Immature natural killer cell (primary cell): ENCODE measurements around the gene DHX57. TPM values are rescaled to one million over a fixed set of nuclear protein-coding genes. Genes with fewer than 3 reads are reported as not detected.
"Not testable (repeated sequence)": the region's sequence is repeated elsewhere in the genome, so short reads cannot be mapped to it uniquely, and the experiment has no call there.

Experiments used
- DNase-seq, 3 donors: peaks; one replicate each; pipeline ENCODE4 v3.0.0; 2022; ENCODE audit warnings: mixed read lengths in 1 of 3
- H3K27ac Mint-ChIP-seq, 6 donors: one replicate each; pipeline ENCODE4 v1.8.0; 2020; ENCODE audit warnings: mixed read lengths in 6 of 6, mild to moderate bottlenecking in 5 of 6, inconsistent platforms in 4 of 6, moderate library complexity in 3 of 6
- H3K27me3 Mint-ChIP-seq, 3 donors: one replicate each; pipeline ENCODE4 v1.8.0; 2020 to 2021; ENCODE audit warnings: low read depth in 3 of 3, mild to moderate bottlenecking in 3 of 3, mixed read lengths in 3 of 3, moderate library complexity in 3 of 3, inconsistent platforms in 1 of 3
- H3K36me3 Mint-ChIP-seq, 3 donors: one replicate each; pipeline ENCODE4 v1.8.0; 2020; ENCODE audit warnings: mixed read lengths in 3 of 3, inconsistent platforms in 2 of 3, mild to moderate bottlenecking in 2 of 3
- H3K4me1 Mint-ChIP-seq, 2 donors: one replicate each; pipeline ENCODE4 v1.8.0; 2020; ENCODE audit warnings: inconsistent platforms in 2 of 2, mild to moderate bottlenecking in 2 of 2, mixed read lengths in 2 of 2, moderate library complexity in 1 of 2
- H3K4me3 Mint-ChIP-seq, 5 donors: one replicate each; pipeline ENCODE4 v1.8.0; 2020; ENCODE audit warnings: mild to moderate bottlenecking in 5 of 5, mixed read lengths in 5 of 5, inconsistent platforms in 3 of 5, moderate library complexity in 3 of 5
- H3K9me3 Mint-ChIP-seq, 6 donors: one replicate each; pipeline ENCODE4 v1.8.0; 2020; ENCODE audit warnings: mild to moderate bottlenecking in 6 of 6, mixed read lengths in 6 of 6, inconsistent platforms in 4 of 6, moderate library complexity in 3 of 6
- polyA plus RNA-seq, 3 donors: library from polyadenylated mRNA; unstranded; fragments of 300-500 nt; fragmentation: Illumina TruSeq; gene quantifications; one replicate each; pipeline ENCODE4 v1.2.3, GENCODE V29; 2021

DHX57 gene
- polyA plus RNA-seq, 3 donors from 2014 or later = 0.93 to 6.9 (median 4.4) TPM

- Mint-ChIP-seq H3K27me3 (peaks cover 5 to 13% (median 5%) of the 10 kb centered on the region in 3 donors), H3K4me3 (peak overlapping the region; percentile 43 to 67 (median 64)), H3K9me3 (no peaks in the 10 kb centered on the region), H3K27ac (peak overlapping the region in 1 of 6 donors; percentile 53), H3K36me3 (peaks cover 0 to 4% (median 3%) of the 10 kb centered on the region in 3 donors), H3K4me1 (peaks cover 12 to 17% of the 10 kb centered on the region in 2 donors)
- no peak for DNase-seq
Observed at GRCh38 chr2:38776531-38776930, 99.2 kb downstream of the DHX57 start.

- H3K9me3 Mint-ChIP-seq = no peaks in the 10 kb centered on the region
- H3K4me3 Mint-ChIP-seq = peak overlapping the region in 4 of 5 donors; percentile 26 to 67 (median 66)
- DNase-seq = no peak
- peaks cover 5 to 13% (median 5%) of the 10 kb centered on the region in 3 donors for H3K27me3 Mint-ChIP-seq
- H3K36me3 Mint-ChIP-seq = no peaks in the 10 kb centered on the region
- peaks cover 12 to 17% of the 10 kb centered on the region in 2 donors for H3K4me1 Mint-ChIP-seq
- H3K27ac Mint-ChIP-seq = no peak overlapping the region
Observed at GRCh38 chr2:38775921-38776225, 99.9 kb downstream of the DHX57 start.

- Mint-ChIP-seq H3K4me1 (peaks cover 12 to 17% of the 10 kb centered on the region in 2 donors), H3K27me3 (peaks cover 5 to 13% (median 5%) of the 10 kb centered on the region in 3 donors), H3K27ac (no peak overlapping the region), H3K36me3 (no peaks in the 10 kb centered on the region), H3K4me3 (peak overlapping the region in 1 of 5 donors; percentile 22), H3K9me3 (no peaks in the 10 kb centered on the region)
- DNase-seq = no peak
Observed at GRCh38 chr2:38775097-38775920, 100.4 kb downstream of the DHX57 start.

DNA sequence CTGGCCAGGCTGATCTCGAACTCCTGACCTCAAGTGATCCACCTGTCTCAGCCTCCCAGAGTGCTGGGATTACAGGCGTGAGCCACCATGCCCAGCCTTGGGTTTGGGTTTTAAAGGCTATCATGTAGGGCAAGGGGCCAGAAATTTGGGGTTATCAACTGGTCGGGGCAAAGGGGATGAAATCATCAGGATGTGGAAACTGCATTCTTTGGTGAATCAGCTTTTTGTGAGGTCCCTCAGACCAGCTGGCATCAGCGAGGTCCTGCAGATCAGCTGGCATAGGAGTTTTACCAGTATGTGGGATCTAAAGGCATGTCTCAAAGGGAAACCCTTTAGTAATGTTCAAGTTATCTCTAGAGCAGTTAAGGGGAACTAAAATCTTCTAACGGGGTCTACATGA lies 104.1 kb downstream of the DHX57 start:
- Mint-ChIP-seq H3K9me3 (no peaks in the 10 kb centered on the region), H3K27me3 (peaks cover 3 to 8% (median 6%) of the 10 kb centered on the region in 3 donors), H3K4me1 (no peaks in the 10 kb centered on the region), H3K27ac (no peak overlapping the region), H3K36me3 (no peaks in the 10 kb centered on the region), H3K4me3 (no peak overlapping the region)
- DNase-seq = no peak

DNA sequence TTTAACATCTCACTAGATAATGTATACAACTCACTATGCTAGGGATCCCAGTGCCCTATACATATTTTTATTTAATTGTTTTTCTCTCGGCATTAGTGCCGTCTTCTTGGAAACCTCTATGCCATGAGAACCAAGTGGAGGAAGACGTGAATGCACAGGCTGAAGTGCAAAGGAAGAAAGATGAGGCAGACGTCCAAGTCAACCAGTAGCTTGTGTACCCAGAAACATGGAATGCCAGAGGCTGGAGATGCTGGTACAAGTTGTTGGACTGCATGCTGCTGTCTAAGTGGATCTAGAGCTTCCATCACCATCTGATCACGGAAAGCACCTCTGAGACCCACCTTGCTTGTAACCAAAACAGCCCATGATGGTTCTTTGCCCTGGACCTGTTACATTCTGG lies 110.2 kb downstream of the DHX57 start:
- Mint-ChIP-seq H3K4me1 (no peaks in the 10 kb centered on the region), H3K27ac (no peak overlapping the region), H3K27me3 (peaks cover 0 to 2% (median 2%) of the 10 kb centered on the region in 3 donors), H3K4me3 (no peak overlapping the region), H3K9me3 (no peaks in the 10 kb centered on the region), H3K36me3 (no peaks in the 10 kb centered on the region)
- DNase-seq = no peak

DNA sequence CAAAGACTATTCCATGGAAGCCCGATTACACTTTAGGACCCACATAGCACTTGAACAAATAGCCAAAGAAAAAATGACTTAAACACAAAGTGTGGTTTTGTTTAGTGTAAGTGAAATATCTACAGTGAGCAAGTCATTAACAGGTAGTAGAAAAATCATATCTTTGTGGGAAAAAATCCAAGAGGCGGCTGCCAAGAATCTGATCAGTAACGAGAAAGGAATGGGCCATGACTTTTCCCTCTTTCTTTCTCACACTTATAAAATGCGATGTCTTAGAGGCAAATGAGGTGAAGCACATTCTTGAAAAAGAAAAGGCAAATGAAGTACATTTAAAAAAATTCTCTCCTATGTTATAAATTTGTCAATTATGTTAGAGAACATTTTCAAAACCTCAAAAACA lies 110.6 kb downstream of the DHX57 start:
- H3K4me1 Mint-ChIP-seq = no peaks in the 10 kb centered on the region
- DNase-seq = no peak
- H3K36me3 Mint-ChIP-seq = no peaks in the 10 kb centered on the region
- no peak overlapping the region for H3K27ac Mint-ChIP-seq
- no peaks in the 10 kb centered on the region for H3K9me3 Mint-ChIP-seq
- peaks cover 0 to 3% (median 2%) of the 10 kb centered on the region in 3 donors for H3K27me3 Mint-ChIP-seq
- no peak overlapping the region for H3K4me3 Mint-ChIP-seq

GRCh38 chr2:38763728-38764127 lies 112.0 kb downstream of the DHX57 start:
- Mint-ChIP-seq H3K4me3 (no peak overlapping the region), H3K36me3 (no peaks in the 10 kb centered on the region), H3K4me1 (no peaks in the 10 kb centered on the region), H3K27me3 (peaks cover 0 to 3% (median 2%) of the 10 kb centered on the region in 3 donors), H3K9me3 (no peaks in the 10 kb centered on the region), H3K27ac (no peak overlapping the region)
- DNase-seq = no peak

- Mint-ChIP-seq H3K4me3 (no peak overlapping the region), H3K9me3 (no peaks in the 10 kb centered on the region), H3K27me3 (peaks cover 0 to 2% (median 2%) of the 10 kb centered on the region in 3 donors), H3K36me3 (no peaks in the 10 kb centered on the region), H3K4me1 (no peaks in the 10 kb centered on the region), H3K27ac (no peak overlapping the region)
- DNase-seq = no peak
Observed at GRCh38 chr2:38763228-38763627, 112.5 kb downstream of the DHX57 start.

- not testable (repeated sequence) for H3K4me3 Mint-ChIP-seq, H3K36me3 Mint-ChIP-seq, DNase-seq, H3K9me3 Mint-ChIP-seq, H3K27ac Mint-ChIP-seq
- Mint-ChIP-seq H3K4me1 (peaks cover 19 to 26% of the 10 kb centered on the region in 2 donors), H3K27me3 (peaks cover 8 to 14% (median 10%) of the 10 kb centered on the region in 3 donors)
Observed at GRCh38 chr2:38755891-38756290, 119.8 kb downstream of the DHX57 start.

- H3K4me1 Mint-ChIP-seq = peaks cover 28 to 40% of the 10 kb centered on the region in 2 donors
- peak overlapping the region; percentile 65 to 91 (median 76) for H3K4me3 Mint-ChIP-seq
- peaks cover 18 to 22% (median 21%) of the 10 kb centered on the region in 3 donors for H3K27me3 Mint-ChIP-seq
- no peak for DNase-seq
- peak overlapping the region; percentile 29 to 90 (median 74) for H3K27ac Mint-ChIP-seq
- peaks cover 5 to 13% (median 8%) of the 10 kb centered on the region in 3 donors for H3K36me3 Mint-ChIP-seq
- H3K9me3 Mint-ChIP-seq = peaks cover 0 to 4% (median 0%) of the 10 kb centered on the region in 6 donors
Observed at GRCh38 chr2:38754506-38754905, 121.2 kb downstream of the DHX57 start.

- Mint-ChIP-seq H3K4me3 (peak overlapping the region; percentile 32 to 80 (median 65)), H3K9me3 (peaks cover 0 to 4% (median 0%) of the 10 kb centered on the region in 6 donors), H3K27me3 (peaks cover 19 to 25% (median 23%) of the 10 kb centered on the region in 3 donors), H3K36me3 (peaks cover 8 to 18% (median 12%) of the 10 kb centered on the region in 3 donors), H3K4me1 (peaks cover 31 to 45% of the 10 kb centered on the region in 2 donors), H3K27ac (peak overlapping the region in 5 of 6 donors; percentile 32 to 89 (median 79))
- DNase-seq = no peak
Observed at GRCh38 chr2:38754049-38754448, 121.7 kb downstream of the DHX57 start.

- no peak for DNase-seq
- Mint-ChIP-seq H3K4me3 (peak overlapping the region; percentile 98 to 100 (median 99)), H3K27ac (peak overlapping the region; percentile 98 to 100 (median 98)), H3K4me1 (peaks cover 51 to 67% of the 10 kb centered on the region in 2 donors), H3K27me3 (peaks cover 23 to 34% (median 31%) of the 10 kb centered on the region in 3 donors), H3K36me3 (peaks cover 17 to 39% (median 35%) of the 10 kb centered on the region in 3 donors), H3K9me3 (peaks cover 0 to 4% (median 0%) of the 10 kb centered on the region in 6 donors)
Observed at GRCh38 chr2:38751596-38752410, 123.9 kb downstream of the DHX57 start.

DNA sequence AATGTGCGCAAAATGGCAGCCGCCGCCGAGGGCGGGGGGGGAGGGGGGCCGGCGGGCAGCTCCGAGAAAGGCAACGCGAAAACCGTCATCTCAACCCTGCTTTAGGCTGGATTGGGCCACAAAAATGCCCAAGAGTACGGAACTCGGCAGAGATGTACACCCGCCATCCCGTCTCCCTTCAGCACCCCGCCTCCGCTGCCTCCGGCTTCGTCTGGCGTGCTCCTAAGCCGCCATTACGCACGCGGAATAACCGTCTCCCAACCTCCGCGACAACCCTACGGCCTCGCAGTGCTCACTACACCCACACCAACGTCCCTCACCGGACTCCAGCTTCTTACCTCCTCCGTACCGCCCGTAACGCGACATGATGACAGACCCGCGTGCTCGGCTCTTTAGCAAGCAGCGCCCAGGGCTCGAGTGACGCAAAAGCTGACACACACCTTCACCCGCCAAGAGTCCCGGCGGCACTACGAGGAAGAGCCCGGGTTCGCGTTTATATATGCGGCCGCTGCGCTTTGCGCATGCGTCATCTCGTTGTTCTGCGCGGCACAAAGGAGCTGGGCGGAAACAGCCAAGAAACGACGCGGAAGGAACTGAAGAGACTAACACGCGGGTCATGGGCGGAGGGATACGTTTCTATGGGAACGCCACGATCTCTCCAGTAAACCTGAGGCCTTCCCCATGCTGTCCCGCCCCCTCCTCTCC lies 124.7 kb downstream of the DHX57 start, which contains the start of gene SRSF7:
Gene SRSF7, minus strand, starts transcription at position 471 of the 705 bp plus-strand sequence. Its CDS starts 105 bp downstream, at position 366.
- Mint-ChIP-seq H3K27ac (peak within 1 kb of the TSS; percentile 98 to 100 (median 98)), H3K27me3 (peaks cover 23 to 37% (median 34%) of the 10 kb centered on the region in 3 donors), H3K4me1 (peaks cover 58 to 75% of the 10 kb centered on the region in 2 donors), H3K9me3 (peaks cover 0 to 4% (median 0%) of the 10 kb centered on the region in 6 donors), H3K36me3 (peaks cover 17 to 47% (median 42%) of the 10 kb centered on the region in 3 donors), H3K4me3 (peak within 1 kb of the TSS; percentile 98 to 100 (median 99))
- DNase-seq = peak; percentile 95 to 97 (median 96)
